Measurements from ENCODE around the gene TUBA4B.
A peak's percentile ranks its signal among the peaks of the same experiment; 100 is the strongest.

Gene TUBA4B

DNA sequence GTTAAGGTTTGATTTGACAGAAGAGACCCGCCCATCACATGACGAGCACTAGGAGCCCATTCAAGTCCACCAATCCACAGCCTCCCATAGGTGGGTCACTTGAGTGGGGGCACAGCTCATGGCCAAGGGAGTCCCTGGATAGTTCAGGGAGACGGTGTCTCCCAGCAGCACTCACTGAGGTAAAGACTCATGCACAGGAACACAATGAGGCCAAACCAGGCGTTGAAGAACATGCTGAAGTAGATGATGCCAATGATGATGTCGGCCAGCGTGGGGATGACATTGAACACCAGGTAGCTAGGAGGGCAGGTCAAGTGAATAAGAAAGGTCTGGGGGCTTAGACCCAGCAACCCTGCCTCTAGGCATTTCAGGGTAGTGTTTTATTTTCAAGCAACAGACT is 38.3 kb upstream of the TUBA4B start:
- TF ChIP-seq BHLHE40 (IDR thresholded peaks at IDR 0.05; ENCODE audit: borderline replicate concordance) (no peak), TARDBP (IDR thresholded peaks at IDR 0.05) (no peak), ZNF384 (IDR thresholded peaks at IDR 0.05) (no peak), HDGF (IDR thresholded peaks at IDR 0.05; ENCODE audit: borderline replicate concordance) (no peak)
- ChIA-PET POLR2A (interaction anchor here (0.7 to 1.1 kb wide), 3 partner anchors 8 to 152 kb away, joined by 3 to 4 read pairs (median 3); partner anchors contain the start of gene ZFAND2B), CTCF (no interaction called here)
- DNase-seq (ENCODE audit: extremely low spot score): no peak

- TF ChIP-seq FOXM1 (IDR thresholded peaks at IDR 0.05; ENCODE audit: borderline replicate concordance): no peak
- TF ChIP-seq, protein P1, sequence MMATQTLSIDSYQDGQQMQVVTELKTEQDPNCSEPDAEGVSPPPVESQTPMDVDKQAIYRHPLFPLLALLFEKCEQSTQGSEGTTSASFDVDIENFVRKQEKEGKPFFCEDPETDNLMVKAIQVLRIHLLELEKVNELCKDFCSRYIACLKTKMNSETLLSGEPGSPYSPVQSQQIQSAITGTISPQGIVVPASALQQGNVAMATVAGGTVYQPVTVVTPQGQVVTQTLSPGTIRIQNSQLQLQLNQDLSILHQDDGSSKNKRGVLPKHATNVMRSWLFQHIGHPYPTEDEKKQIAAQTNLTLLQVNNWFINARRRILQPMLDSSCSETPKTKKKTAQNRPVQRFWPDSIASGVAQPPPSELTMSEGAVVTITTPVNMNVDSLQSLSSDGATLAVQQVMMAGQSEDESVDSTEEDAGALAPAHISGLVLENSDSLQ (IDR thresholded peaks at IDR 0.05): no peak
- no peak for TF ChIP-seq ELF4 (IDR thresholded peaks at IDR 0.05)
- TF ChIP-seq CTBP1 (IDR thresholded peaks at IDR 0.05; ENCODE audit: borderline replicate concordance): no peak
- no peak for TF ChIP-seq ARNT (IDR thresholded peaks at IDR 0.05)
- TF ChIP-seq HDGF (IDR thresholded peaks at IDR 0.05; ENCODE audit: borderline replicate concordance): no peak
- TF ChIP-seq SP1 (IDR thresholded peaks at IDR 0.05): no peak
- no peak for TF ChIP-seq L3MBTL2 (conservative IDR thresholded peaks at IDR 0.05)
- TF ChIP-seq SUZ12 (IDR thresholded peaks at IDR 0.05): no peak
- no peak for TF ChIP-seq FOXA1 (IDR thresholded peaks at IDR 0.05)
- no peak for TF ChIP-seq BHLHE40 (IDR thresholded peaks at IDR 0.05; ENCODE audit: borderline replicate concordance)
- TF ChIP-seq NFRKB (IDR thresholded peaks at IDR 0.05): no peak
- no peak for TF ChIP-seq ZNF384 (IDR thresholded peaks at IDR 0.05)
- TF ChIP-seq LEF1 (IDR thresholded peaks at IDR 0.05; ENCODE audit: borderline replicate concordance): no peak
- TF ChIP-seq TARDBP (IDR thresholded peaks at IDR 0.05): no peak
- TF ChIP-seq FOXK2 (IDR thresholded peaks at IDR 0.05): no peak
- CTCF ChIA-PET: no interaction called here
- POLR2A ChIA-PET: interaction anchor here (0.8 kb wide), 1 partner anchor 9 kb away, joined by 6 read pairs; the partner anchor contains the start of gene ZFAND2B
- no peak for DNase-seq (ENCODE audit: extremely low spot score)
Observed at GRCh38 chr2:219215871-219216534, 37.0 kb upstream of the TUBA4B start.

- no peak for TF ChIP-seq L3MBTL2 (conservative IDR thresholded peaks at IDR 0.05)
- TF ChIP-seq NFRKB (IDR thresholded peaks at IDR 0.05): no peak
- no peak for TF ChIP-seq HDGF (IDR thresholded peaks at IDR 0.05; ENCODE audit: borderline replicate concordance)
- no peak for TF ChIP-seq FOXK2 (IDR thresholded peaks at IDR 0.05)
- TF ChIP-seq ELF4 (IDR thresholded peaks at IDR 0.05): no peak
- no peak for TF ChIP-seq ZNF384 (IDR thresholded peaks at IDR 0.05)
- TF ChIP-seq, protein P1 (IDR thresholded peaks at IDR 0.05): no peak
- TF ChIP-seq FOXM1 (IDR thresholded peaks at IDR 0.05; ENCODE audit: borderline replicate concordance): no peak
- ChIA-PET CTCF (no interaction called here), POLR2A (interaction anchor here (0.6 to 0.8 kb wide), 2 partner anchors 10 to 40 kb away, joined by 3 to 6 read pairs; partner anchors contain the start of genes CNPPD1 and ZFAND2B)
- DNase-seq (ENCODE audit: extremely low spot score): no peak
Observed at GRCh38 chr2:219216535-219216915, 36.5 kb upstream of the TUBA4B start.

DNA sequence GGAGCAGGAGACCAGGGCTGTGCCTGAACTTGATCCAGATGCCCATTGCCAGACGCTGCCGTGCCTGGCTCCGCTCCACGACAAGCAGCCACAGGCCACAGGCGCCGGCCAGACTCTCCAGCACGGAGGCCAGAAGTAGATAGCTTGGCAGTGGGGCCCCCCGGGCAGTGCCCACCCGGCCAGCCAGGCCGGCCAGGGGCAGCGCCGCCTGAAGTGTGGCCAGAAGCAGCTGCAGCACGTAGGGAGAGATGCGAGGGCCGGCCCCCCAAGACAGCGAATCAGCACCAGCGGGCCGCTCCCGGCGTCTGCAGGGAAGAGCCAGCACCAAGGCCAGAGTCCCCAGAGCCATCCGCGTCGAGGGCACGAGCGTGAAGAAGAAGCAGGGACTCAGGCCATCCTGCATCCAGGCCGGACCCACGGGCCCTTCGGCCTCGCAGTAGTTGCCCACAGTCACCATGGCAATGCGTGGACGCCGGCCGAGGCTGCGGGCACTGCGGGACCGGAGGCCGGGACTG is 34.8 kb upstream of the TUBA4B start:
- ChIA-PET CTCF (no interaction called here), POLR2A (interaction anchor here (1.0 to 2.9 kb wide), 5 partner anchors 11 to 60 kb away, joined by 3 to 16 read pairs (median 10); partner anchors contain the start of genes ANKZF1, ATG9A, CNPPD1 and GLB1L)
- TF ChIP-seq, protein P1 (IDR thresholded peaks at IDR 0.05): no peak
- TF ChIP-seq BHLHE40 (IDR thresholded peaks at IDR 0.05; ENCODE audit: borderline replicate concordance) (no peak), FOXK2 (IDR thresholded peaks at IDR 0.05) (no peak), FOXM1 (IDR thresholded peaks at IDR 0.05; ENCODE audit: borderline replicate concordance) (no peak), CTBP1 (IDR thresholded peaks at IDR 0.05; ENCODE audit: borderline replicate concordance) (no peak), SP1 (IDR thresholded peaks at IDR 0.05) (no peak), L3MBTL2 (conservative IDR thresholded peaks at IDR 0.05) (no peak), ARNT (IDR thresholded peaks at IDR 0.05) (no peak)
- no peak for DNase-seq (ENCODE audit: extremely low spot score)

- TF ChIP-seq NFRKB (IDR thresholded peaks at IDR 0.05) (no peak), L3MBTL2 (conservative IDR thresholded peaks at IDR 0.05) (peak; percentile 91), TARDBP (IDR thresholded peaks at IDR 0.05) (peak; percentile 47; the same call in 1 of the 2 replicates), CTBP1 (IDR thresholded peaks at IDR 0.05; ENCODE audit: borderline replicate concordance) (no peak)
- ChIA-PET CTCF (no interaction called here), POLR2A (interaction anchor here (1.0 to 2.9 kb wide), 6 partner anchors 11 to 59 kb away, joined by 3 to 16 read pairs (median 8); partner anchors contain the start of genes ANKZF1, ATG9A, CNPPD1 and GLB1L)
- DNase-seq (ENCODE audit: extremely low spot score): peak; percentile 65
Observed at GRCh38 chr2:219218732-219219701, 34.0 kb upstream of the TUBA4B start, which contains the start of gene ABCB6. Gene ABCB6, minus strand, starts transcription at chr2:219218958. Its CDS starts 285 bp downstream, at chr2:219218673.
